Measurements from ENCODE around the gene SULT2B1.

The SULT2B1 gene

GRCh38 chr19:48628486-48629296 is 76.7 kb downstream of the SULT2B1 start:
- Histone ChIP-seq H3K4me2 (ENCODE audit: low read depth, low read length) (no peak overlapping the region), H3K9ac (ENCODE audit: low read length) (no peak overlapping the region), H3K9me3 (replicated peaks; ENCODE audit: insufficient read depth, low read length) (no peaks in the 10 kb centered on the region), H3K79me2 (ENCODE audit: low read length) (peaks cover 14% of the 10 kb centered on the region), H3K27me3 (replicated peaks; ENCODE audit: insufficient read depth, low read length) (no peaks in the 10 kb centered on the region), H3K4me1 (ENCODE audit: low read length) (peaks cover 15% of the 10 kb centered on the region), H3K36me3 (replicated peaks; ENCODE audit: insufficient read depth, low read length) (no peaks in the 10 kb centered on the region), H3K9me2 (replicated peaks; ENCODE audit: insufficient read depth, low read length) (no peaks in the 10 kb centered on the region), H3K27ac (ENCODE audit: low read length) (no peak overlapping the region), H4K20me1 (ENCODE audit: insufficient read depth, low read length) (no peaks in the 10 kb centered on the region), H3F3A (ENCODE audit: insufficient read depth, low read length) (peaks cover 17% of the 10 kb centered on the region; the same call in 1 of the 2 replicates), H3K4me3 (ENCODE audit: low read length) (no peak overlapping the region), H2AFZ (ENCODE audit: low read length) (no peak overlapping the region)
- DNase-seq = no peak
- TF ChIP-seq EZH2 (optimal IDR thresholded peaks at IDR 0.05; ENCODE audit: low read depth, low read length) = no peak
- TF ChIP-seq, protein P1, sequence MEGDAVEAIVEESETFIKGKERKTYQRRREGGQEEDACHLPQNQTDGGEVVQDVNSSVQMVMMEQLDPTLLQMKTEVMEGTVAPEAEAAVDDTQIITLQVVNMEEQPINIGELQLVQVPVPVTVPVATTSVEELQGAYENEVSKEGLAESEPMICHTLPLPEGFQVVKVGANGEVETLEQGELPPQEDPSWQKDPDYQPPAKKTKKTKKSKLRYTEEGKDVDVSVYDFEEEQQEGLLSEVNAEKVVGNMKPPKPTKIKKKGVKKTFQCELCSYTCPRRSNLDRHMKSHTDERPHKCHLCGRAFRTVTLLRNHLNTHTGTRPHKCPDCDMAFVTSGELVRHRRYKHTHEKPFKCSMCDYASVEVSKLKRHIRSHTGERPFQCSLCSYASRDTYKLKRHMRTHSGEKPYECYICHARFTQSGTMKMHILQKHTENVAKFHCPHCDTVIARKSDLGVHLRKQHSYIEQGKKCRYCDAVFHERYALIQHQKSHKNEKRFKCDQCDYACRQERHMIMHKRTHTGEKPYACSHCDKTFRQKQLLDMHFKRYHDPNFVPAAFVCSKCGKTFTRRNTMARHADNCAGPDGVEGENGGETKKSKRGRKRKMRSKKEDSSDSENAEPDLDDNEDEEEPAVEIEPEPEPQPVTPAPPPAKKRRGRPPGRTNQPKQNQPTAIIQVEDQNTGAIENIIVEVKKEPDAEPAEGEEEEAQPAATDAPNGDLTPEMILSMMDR (IDR thresholded peaks at IDR 0.05; ENCODE audit: low read length) = no peak
- TF ChIP-seq EZH2phosphoT487 (IDR thresholded peaks at IDR 0.05; ENCODE audit: low read length) = no peak

DNA sequence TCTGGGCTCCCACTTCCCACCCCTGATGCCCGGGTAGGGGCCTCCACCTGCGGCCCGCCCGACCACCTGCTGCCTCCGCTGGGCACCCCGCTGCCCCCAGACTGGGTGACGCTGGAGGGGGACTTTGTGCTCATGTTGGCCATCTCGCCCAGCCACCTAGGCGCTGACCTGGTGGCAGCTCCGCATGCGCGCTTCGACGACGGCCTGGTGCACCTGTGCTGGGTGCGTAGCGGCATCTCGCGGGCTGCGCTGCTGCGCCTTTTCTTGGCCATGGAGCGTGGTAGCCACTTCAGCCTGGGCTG is 77.3 kb downstream of the SULT2B1 start:
- Histone ChIP-seq H3K27ac (ENCODE audit: low read length) (no peak overlapping the region), H3K27me3 (replicated peaks; ENCODE audit: insufficient read depth, low read length) (no peaks in the 10 kb centered on the region), H3K9me3 (replicated peaks; ENCODE audit: insufficient read depth, low read length) (no peaks in the 10 kb centered on the region), H3K36me3 (replicated peaks; ENCODE audit: insufficient read depth, low read length) (no peaks in the 10 kb centered on the region), H3K4me2 (ENCODE audit: low read depth, low read length) (no peak overlapping the region), H4K20me1 (ENCODE audit: insufficient read depth, low read length) (no peaks in the 10 kb centered on the region), H3K9ac (ENCODE audit: low read length) (no peak overlapping the region), H3F3A (ENCODE audit: insufficient read depth, low read length) (peaks cover 18% of the 10 kb centered on the region; the same call in 1 of the 2 replicates), H2AFZ (ENCODE audit: low read length) (no peak overlapping the region), H3K4me1 (ENCODE audit: low read length) (peaks cover 19% of the 10 kb centered on the region), H3K79me2 (ENCODE audit: low read length) (peaks cover 13% of the 10 kb centered on the region), H3K9me2 (replicated peaks; ENCODE audit: insufficient read depth, low read length) (no peaks in the 10 kb centered on the region), H3K4me3 (ENCODE audit: low read length) (no peak overlapping the region)
- TF ChIP-seq, protein P1 (IDR thresholded peaks at IDR 0.05; ENCODE audit: low read length) = no peak
- TF ChIP-seq EZH2phosphoT487 (IDR thresholded peaks at IDR 0.05; ENCODE audit: low read length) (no peak), EZH2 (optimal IDR thresholded peaks at IDR 0.05; ENCODE audit: low read depth, low read length) (no peak)
- DNase-seq = no peak

DNA sequence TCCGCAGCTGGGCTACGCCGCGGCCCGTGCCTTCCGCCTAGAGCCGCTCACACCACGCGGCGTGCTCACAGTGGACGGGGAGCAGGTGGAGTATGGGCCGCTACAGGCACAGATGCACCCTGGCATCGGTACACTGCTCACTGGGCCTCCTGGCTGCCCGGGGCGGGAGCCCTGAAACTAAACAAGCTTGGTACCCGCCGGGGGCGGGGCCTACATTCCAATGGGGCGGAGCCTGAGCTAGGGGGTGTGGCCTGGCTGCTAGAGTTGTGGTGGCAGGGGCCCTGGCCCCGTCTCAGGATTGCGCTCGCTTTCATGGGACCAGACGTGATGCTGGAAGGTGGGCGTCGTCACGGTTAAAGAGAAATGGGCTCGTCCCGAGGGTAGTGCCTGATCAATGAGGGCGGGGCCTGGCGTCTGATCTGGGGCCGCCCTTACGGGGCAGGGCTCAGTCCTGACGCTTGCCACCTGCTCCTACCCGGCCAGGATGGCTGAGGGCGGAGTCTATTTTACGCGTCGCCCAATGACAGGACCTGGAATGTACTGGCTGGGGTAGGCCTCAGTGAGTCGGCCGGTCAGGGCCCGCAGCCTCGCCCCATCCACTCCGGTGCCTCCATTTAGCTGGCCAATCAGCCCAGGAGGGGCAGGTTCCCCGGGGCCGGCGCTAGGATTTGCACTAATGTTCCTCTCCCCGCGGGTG is 77.8 kb downstream of the SULT2B1 start:
- Histone ChIP-seq H3F3A (ENCODE audit: insufficient read depth, low read length) (peaks cover 20% of the 10 kb centered on the region), H2AFZ (ENCODE audit: low read length) (no peak overlapping the region), H3K9me3 (replicated peaks; ENCODE audit: insufficient read depth, low read length) (no peaks in the 10 kb centered on the region), H3K4me2 (ENCODE audit: low read depth, low read length) (no peak overlapping the region), H4K20me1 (ENCODE audit: insufficient read depth, low read length) (no peaks in the 10 kb centered on the region), H3K27me3 (replicated peaks; ENCODE audit: insufficient read depth, low read length) (no peaks in the 10 kb centered on the region), H3K27ac (ENCODE audit: low read length) (no peak overlapping the region), H3K4me1 (ENCODE audit: low read length) (peaks cover 21% of the 10 kb centered on the region), H3K9ac (ENCODE audit: low read length) (no peak overlapping the region), H3K9me2 (replicated peaks; ENCODE audit: insufficient read depth, low read length) (no peaks in the 10 kb centered on the region), H3K79me2 (ENCODE audit: low read length) (peaks cover 8% of the 10 kb centered on the region), H3K36me3 (replicated peaks; ENCODE audit: insufficient read depth, low read length) (no peaks in the 10 kb centered on the region), H3K4me3 (ENCODE audit: low read length) (no peak overlapping the region)
- TF ChIP-seq, protein P1 (IDR thresholded peaks at IDR 0.05; ENCODE audit: low read length) = no peak
- TF ChIP-seq EZH2 (optimal IDR thresholded peaks at IDR 0.05; ENCODE audit: low read depth, low read length) (no peak), EZH2phosphoT487 (IDR thresholded peaks at IDR 0.05; ENCODE audit: low read length) (no peak)
- DNase-seq = no peak
